ENCODE data around the gene FBXL7.

The FBXL7 gene

DNA sequence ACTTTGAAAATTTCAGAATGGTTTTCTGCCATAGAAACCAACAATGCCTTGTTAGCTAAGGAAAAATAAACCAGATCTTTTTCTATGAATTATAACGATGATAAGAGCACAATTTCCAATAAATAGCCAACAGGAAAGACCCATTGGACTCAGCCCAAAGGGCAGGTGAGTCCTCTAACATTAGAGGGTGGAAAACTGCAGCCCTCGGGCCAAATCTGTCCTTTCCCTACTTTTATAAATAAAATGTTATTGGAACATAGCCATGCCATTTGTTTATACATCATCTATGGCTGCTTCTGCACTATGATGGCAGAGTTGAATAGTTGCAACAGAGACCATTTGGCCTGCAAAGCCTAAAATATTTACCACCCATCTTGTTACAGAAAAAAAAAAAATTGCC, 296.1 kb downstream of the FBXL7 start:
- TF ChIP-seq EGR1 (IDR thresholded peaks at IDR 0.05) (no peak), USF1 (IDR thresholded peaks at IDR 0.05) (no peak)

DNA sequence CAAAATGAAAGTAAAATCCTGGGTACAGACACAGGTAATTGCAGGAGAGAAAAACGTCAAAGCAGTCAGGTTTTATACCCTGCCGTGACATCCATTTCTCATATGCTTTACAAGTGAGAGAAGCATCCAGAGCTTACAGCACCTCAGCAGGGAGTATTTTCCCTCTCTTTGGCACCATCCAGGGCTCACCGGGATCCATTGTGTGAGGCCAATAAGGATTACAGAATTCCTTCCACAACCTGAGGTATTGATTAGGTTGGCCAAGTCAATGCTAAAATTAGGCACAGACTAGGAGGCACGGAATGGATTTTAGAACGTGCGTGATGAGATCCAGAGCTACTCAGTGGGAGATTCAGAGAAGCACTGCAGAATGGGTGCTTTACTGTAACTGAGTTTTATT, 296.6 kb downstream of the FBXL7 start:
- TF ChIP-seq YY1 (IDR thresholded peaks at IDR 0.05; ENCODE audit: low read depth) (no peak), RAD21 (IDR thresholded peaks at IDR 0.05; ENCODE audit: low read depth) (no peak), TEAD4 (IDR thresholded peaks at IDR 0.05) (no peak), EP300 (IDR thresholded peaks at IDR 0.05; ENCODE audit: borderline replicate concordance) (no peak), EGR1 (IDR thresholded peaks at IDR 0.05) (no peak), CREB1 (IDR thresholded peaks at IDR 0.05; ENCODE audit: low read depth) (no peak), USF1 (IDR thresholded peaks at IDR 0.05) (no peak), MAX (IDR thresholded peaks at IDR 0.05) (no peak), CEBPB (IDR thresholded peaks at IDR 0.05) (no peak), NFIC (IDR thresholded peaks at IDR 0.05) (no peak), TAF1 (IDR thresholded peaks at IDR 0.05; ENCODE audit: low read depth) (no peak)
- TF ChIP-seq, protein P1, sequence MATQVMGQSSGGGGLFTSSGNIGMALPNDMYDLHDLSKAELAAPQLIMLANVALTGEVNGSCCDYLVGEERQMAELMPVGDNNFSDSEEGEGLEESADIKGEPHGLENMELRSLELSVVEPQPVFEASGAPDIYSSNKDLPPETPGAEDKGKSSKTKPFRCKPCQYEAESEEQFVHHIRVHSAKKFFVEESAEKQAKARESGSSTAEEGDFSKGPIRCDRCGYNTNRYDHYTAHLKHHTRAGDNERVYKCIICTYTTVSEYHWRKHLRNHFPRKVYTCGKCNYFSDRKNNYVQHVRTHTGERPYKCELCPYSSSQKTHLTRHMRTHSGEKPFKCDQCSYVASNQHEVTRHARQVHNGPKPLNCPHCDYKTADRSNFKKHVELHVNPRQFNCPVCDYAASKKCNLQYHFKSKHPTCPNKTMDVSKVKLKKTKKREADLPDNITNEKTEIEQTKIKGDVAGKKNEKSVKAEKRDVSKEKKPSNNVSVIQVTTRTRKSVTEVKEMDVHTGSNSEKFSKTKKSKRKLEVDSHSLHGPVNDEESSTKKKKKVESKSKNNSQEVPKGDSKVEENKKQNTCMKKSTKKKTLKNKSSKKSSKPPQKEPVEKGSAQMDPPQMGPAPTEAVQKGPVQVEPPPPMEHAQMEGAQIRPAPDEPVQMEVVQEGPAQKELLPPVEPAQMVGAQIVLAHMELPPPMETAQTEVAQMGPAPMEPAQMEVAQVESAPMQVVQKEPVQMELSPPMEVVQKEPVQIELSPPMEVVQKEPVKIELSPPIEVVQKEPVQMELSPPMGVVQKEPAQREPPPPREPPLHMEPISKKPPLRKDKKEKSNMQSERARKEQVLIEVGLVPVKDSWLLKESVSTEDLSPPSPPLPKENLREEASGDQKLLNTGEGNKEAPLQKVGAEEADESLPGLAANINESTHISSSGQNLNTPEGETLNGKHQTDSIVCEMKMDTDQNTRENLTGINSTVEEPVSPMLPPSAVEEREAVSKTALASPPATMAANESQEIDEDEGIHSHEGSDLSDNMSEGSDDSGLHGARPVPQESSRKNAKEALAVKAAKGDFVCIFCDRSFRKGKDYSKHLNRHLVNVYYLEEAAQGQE (IDR thresholded peaks at IDR 0.05; ENCODE audit: low read depth) = no peak

GRCh38 chr5:15797116-15797515, 297.1 kb downstream of the FBXL7 start:
- TF ChIP-seq TEAD4 (IDR thresholded peaks at IDR 0.05) (no peak), MAX (IDR thresholded peaks at IDR 0.05) (no peak), CREB1 (IDR thresholded peaks at IDR 0.05; ENCODE audit: low read depth) (no peak), EGR1 (IDR thresholded peaks at IDR 0.05) (no peak), NFIC (IDR thresholded peaks at IDR 0.05) (no peak), FOXM1 (IDR thresholded peaks at IDR 0.05; ENCODE audit: borderline replicate concordance, low read depth) (no peak), TAF1 (IDR thresholded peaks at IDR 0.05; ENCODE audit: low read depth) (no peak), CEBPB (IDR thresholded peaks at IDR 0.05) (no peak), ZBTB7A (IDR thresholded peaks at IDR 0.05; ENCODE audit: low read depth) (no peak)

GRCh38 chr5:15798006-15798405, 298.0 kb downstream of the FBXL7 start:
- TF ChIP-seq EP300 (IDR thresholded peaks at IDR 0.05; ENCODE audit: borderline replicate concordance) = no peak
- no peak for TF ChIP-seq TAF1 (IDR thresholded peaks at IDR 0.05; ENCODE audit: low read depth)
- no peak for TF ChIP-seq YY1 (IDR thresholded peaks at IDR 0.05; ENCODE audit: low read depth)
- TF ChIP-seq ZBTB7A (IDR thresholded peaks at IDR 0.05; ENCODE audit: low read depth) = no peak
- TF ChIP-seq FOXM1 (IDR thresholded peaks at IDR 0.05; ENCODE audit: borderline replicate concordance, low read depth) = no peak
- no peak for TF ChIP-seq TCF12 (IDR thresholded peaks at IDR 0.05; ENCODE audit: low read depth)
- TF ChIP-seq EGR1 (IDR thresholded peaks at IDR 0.05) = no peak
- no peak for TF ChIP-seq CREB1 (IDR thresholded peaks at IDR 0.05; ENCODE audit: low read depth)
- no peak for TF ChIP-seq NFIC (IDR thresholded peaks at IDR 0.05)
- TF ChIP-seq USF1 (IDR thresholded peaks at IDR 0.05) = no peak
- no peak for TF ChIP-seq RAD21 (IDR thresholded peaks at IDR 0.05; ENCODE audit: low read depth)
- TF ChIP-seq MAX (IDR thresholded peaks at IDR 0.05) = no peak
- TF ChIP-seq, protein P1 (IDR thresholded peaks at IDR 0.05; ENCODE audit: low read depth) = no peak
- no peak for TF ChIP-seq TEAD4 (IDR thresholded peaks at IDR 0.05)
- TF ChIP-seq CEBPB (IDR thresholded peaks at IDR 0.05) = no peak

DNA sequence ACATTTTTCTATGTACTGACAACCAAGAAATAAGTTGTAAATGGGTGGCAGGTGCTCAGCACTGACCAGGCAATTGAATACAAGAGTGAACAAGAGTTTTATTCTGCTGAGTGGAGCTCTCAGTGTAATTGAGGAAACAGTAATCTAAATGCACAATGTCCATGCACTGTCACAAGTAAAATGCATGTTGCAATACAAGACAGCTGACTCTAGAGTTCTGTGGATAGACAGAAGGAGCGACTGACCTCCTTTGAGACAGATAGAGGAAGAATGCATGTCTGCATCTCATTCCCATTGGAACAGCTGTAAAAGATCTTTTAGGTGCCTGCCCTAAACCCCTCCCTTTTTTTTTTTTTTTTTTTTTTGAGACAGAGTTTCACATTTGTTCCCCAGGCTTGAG, 299.0 kb downstream of the FBXL7 start:
- TF ChIP-seq TEAD4 (IDR thresholded peaks at IDR 0.05) (no peak), TAF1 (IDR thresholded peaks at IDR 0.05; ENCODE audit: low read depth) (no peak), CREB1 (IDR thresholded peaks at IDR 0.05; ENCODE audit: low read depth) (no peak), USF1 (IDR thresholded peaks at IDR 0.05) (no peak), FOXM1 (IDR thresholded peaks at IDR 0.05; ENCODE audit: borderline replicate concordance, low read depth) (no peak), EP300 (IDR thresholded peaks at IDR 0.05; ENCODE audit: borderline replicate concordance) (no peak), YY1 (IDR thresholded peaks at IDR 0.05; ENCODE audit: low read depth) (no peak), ZBTB7A (IDR thresholded peaks at IDR 0.05; ENCODE audit: low read depth) (no peak), CEBPB (IDR thresholded peaks at IDR 0.05) (no peak), RAD21 (IDR thresholded peaks at IDR 0.05; ENCODE audit: low read depth) (no peak), TCF12 (IDR thresholded peaks at IDR 0.05; ENCODE audit: low read depth) (no peak), NFIC (IDR thresholded peaks at IDR 0.05) (no peak), MAX (IDR thresholded peaks at IDR 0.05) (no peak), EGR1 (IDR thresholded peaks at IDR 0.05) (no peak)
- TF ChIP-seq, protein P1 (IDR thresholded peaks at IDR 0.05; ENCODE audit: low read depth) = no peak

Data from Ishikawa (cell line).